ENCODE results near the gene SMOC2. TPM values are rescaled to one million over a fixed set of nuclear protein-coding genes. Genes with fewer than 3 reads are reported as not detected.

Gene SMOC2
- total and polyA plus RNA-seq, 12 donors, result 3.0 to 32.0 (median 10.5) TPM

- Histone ChIP-seq H3K4me1 (replicated peaks in 1 of 2) (no peaks in the 10 kb centered on the region), H3K36me3 (replicated peaks in 1 of 2) (no peaks in the 10 kb centered on the region), H3K27ac (no peak overlapping the region), H3K4me3 (no peak overlapping the region), H3K9me3 (replicated peaks in 1 of 3) (no peaks in the 10 kb centered on the region), H3K27me3 (no peaks in the 10 kb centered on the region)
- 79 to 82% (median 81%) methylated on average over 8 to 9 of the region's 9 CpGs for WGBS, 4 donors
- no peak for DNase-seq
- intact Hi-C loops (cut with DNase I), result no loop called here
- TF ChIP-seq POLR2A (IDR thresholded peaks at IDR 0.05) (no peak), CTCF (IDR thresholded peaks at IDR 0.05) (no peak)
Observed at GRCh38 chr6:168403370-168404005, 37.5 kb upstream of the SMOC2 start.

DNA sequence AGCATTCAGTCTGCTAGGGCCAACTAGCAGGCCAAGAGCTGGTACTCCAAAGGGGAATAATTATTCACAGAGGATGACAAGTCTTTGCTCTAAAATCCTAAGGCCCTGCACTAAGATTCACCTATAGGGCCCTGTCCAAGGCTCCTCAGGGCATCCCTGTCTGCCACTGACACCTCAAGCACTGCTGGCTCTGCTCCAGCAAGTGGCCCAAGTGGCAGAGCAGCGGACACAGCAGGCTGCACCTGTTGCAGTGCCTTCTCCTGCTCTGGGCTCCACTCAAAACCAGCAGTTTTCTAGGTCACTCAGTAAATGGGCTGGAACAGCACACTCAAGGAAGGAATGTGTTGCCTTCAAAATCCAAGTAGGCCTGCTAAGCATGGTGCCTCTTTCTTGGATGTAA, 36.4 kb upstream of the SMOC2 start:
- Histone ChIP-seq H3K36me3 (replicated peaks in 1 of 2) (no peaks in the 10 kb centered on the region), H3K27ac (no peak overlapping the region), H3K4me3 (no peak overlapping the region), H3K9me3 (replicated peaks in 1 of 3) (no peaks in the 10 kb centered on the region), H3K27me3 (no peaks in the 10 kb centered on the region), H3K4me1 (replicated peaks in 1 of 2) (no peaks in the 10 kb centered on the region)
- no peak for TF ChIP-seq POLR2A (IDR thresholded peaks at IDR 0.05)
- TF ChIP-seq CTCF (IDR thresholded peaks at IDR 0.05), result no peak
- no peak for DNase-seq
- intact Hi-C loops (cut with DNase I), result no loop called here
- 88 to 93% methylated on average over 1 of the region's 1 CpG; no CpG with 5 or more reads in 2 of the 4 donors for WGBS, 4 donors

- H3K4me1 ChIP-seq (replicated peaks in 1 of 2), result no peaks in the 10 kb centered on the region
- no peak overlapping the region for H3K27ac ChIP-seq
- H3K36me3 ChIP-seq (replicated peaks in 1 of 2), result no peaks in the 10 kb centered on the region
- H3K4me3 ChIP-seq, result no peak overlapping the region
- no peak for DNase-seq
- TF ChIP-seq CTCF (IDR thresholded peaks at IDR 0.05) (no peak), POLR2A (IDR thresholded peaks at IDR 0.05) (no peak)
- no peaks in the 10 kb centered on the region for H3K27me3 ChIP-seq
- WGBS, 4 donors, result 71 to 80% (median 79%) methylated on average over 8 of the region's 8 CpGs
- H3K9me3 ChIP-seq (replicated peaks in 1 of 3), result no peaks in the 10 kb centered on the region
- intact Hi-C loops (cut with DNase I), result no loop called here
Observed at GRCh38 chr6:168407842-168408241, 33.1 kb upstream of the SMOC2 start.

DNA sequence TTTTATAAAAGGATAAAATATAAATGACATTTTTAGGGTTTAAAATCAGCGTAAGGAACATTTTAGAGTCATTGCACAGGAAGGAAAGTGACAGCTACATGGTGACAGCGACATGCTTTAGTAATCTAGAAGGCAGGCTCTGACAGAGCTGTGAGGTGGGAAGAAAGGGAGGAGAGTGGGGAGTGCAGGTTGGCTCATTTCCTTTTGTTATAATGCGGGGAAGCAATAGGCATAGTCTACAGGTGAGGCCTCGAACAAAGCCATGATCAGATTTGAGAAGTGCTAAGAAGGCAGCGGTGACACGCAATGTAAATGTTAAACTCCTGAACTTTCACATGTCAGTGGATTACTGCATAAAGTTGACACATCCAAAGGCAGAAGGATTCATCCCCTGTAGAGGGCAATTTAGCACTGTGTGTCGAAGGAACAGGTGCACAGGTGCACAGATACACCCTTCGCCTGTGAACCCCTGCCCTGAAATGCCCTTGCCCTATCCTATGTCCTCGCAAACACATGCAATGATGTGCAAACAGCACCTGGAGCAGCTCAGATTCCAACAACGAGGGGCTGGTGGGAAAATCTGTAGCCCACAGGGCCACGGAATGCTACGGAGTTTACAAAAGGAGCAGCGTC, 32.4 kb upstream of the SMOC2 start:
- no peaks in the 10 kb centered on the region for H3K9me3 ChIP-seq (replicated peaks in 1 of 3)
- no peak overlapping the region for H3K27ac ChIP-seq
- 79 to 88% (median 85%) methylated on average over 13 of the region's 13 CpGs for WGBS, 4 donors
- TF ChIP-seq CTCF (IDR thresholded peaks at IDR 0.05) (no peak), POLR2A (IDR thresholded peaks at IDR 0.05) (no peak)
- no peak overlapping the region for H3K4me3 ChIP-seq
- H3K27me3 ChIP-seq, result no peaks in the 10 kb centered on the region
- no peaks in the 10 kb centered on the region for H3K36me3 ChIP-seq (replicated peaks in 1 of 2)
- no peak for DNase-seq
- intact Hi-C loops (cut with DNase I), result no loop called here
- H3K4me1 ChIP-seq (replicated peaks in 1 of 2), result no peaks in the 10 kb centered on the region
